ENCODE results near the gene CNGA2.

Gene CNGA2

GRCh38 chrX:151792505-151792904, 58.0 kb downstream of the CNGA2 start:
- DNase-seq (ENCODE audit: low read depth, low spot score): no peak
- POLR2A ChIA-PET: no interaction called here
- CTCF ChIA-PET: no interaction called here
- no peak overlapping the region for H3K4me3 ChIP-seq (ENCODE audit: low read depth, low read length)
- TF ChIP-seq CTCF (IDR thresholded peaks at IDR 0.05; ENCODE audit: insufficient read depth, low read length, missing control alignments): no peak

- no peak for DNase-seq (ENCODE audit: low read depth, low spot score)
- ChIA-PET POLR2A (no interaction called here), CTCF (no interaction called here)
- TF ChIP-seq CTCF (IDR thresholded peaks at IDR 0.05; ENCODE audit: insufficient read depth, low read length, missing control alignments): no peak
- no peak overlapping the region for H3K4me3 ChIP-seq (ENCODE audit: low read depth, low read length)
Measured at GRCh38 chrX:151793886-151794285, 59.3 kb downstream of the CNGA2 start.

All from AG04449 (cell line).